Activated CD8-positive, alpha-beta memory T cell treated with anti-CD3 and anti-CD28 coated beads for 48 hours (primary cell): Measurements from ENCODE around the gene FOXE3.
"Not testable (repeated sequence)": the region's sequence is repeated elsewhere in the genome, so short reads cannot be mapped to it uniquely, and the experiment has no call there.

Experiments
- DNase-seq, 3 experiments: peaks; one replicate each; pipeline ENCODE4 v3.0.0-alpha.2; 2020; ENCODE audit warnings: low read depth in 2 of 3, low spot score in 2 of 3

Gene FOXE3

DNA sequence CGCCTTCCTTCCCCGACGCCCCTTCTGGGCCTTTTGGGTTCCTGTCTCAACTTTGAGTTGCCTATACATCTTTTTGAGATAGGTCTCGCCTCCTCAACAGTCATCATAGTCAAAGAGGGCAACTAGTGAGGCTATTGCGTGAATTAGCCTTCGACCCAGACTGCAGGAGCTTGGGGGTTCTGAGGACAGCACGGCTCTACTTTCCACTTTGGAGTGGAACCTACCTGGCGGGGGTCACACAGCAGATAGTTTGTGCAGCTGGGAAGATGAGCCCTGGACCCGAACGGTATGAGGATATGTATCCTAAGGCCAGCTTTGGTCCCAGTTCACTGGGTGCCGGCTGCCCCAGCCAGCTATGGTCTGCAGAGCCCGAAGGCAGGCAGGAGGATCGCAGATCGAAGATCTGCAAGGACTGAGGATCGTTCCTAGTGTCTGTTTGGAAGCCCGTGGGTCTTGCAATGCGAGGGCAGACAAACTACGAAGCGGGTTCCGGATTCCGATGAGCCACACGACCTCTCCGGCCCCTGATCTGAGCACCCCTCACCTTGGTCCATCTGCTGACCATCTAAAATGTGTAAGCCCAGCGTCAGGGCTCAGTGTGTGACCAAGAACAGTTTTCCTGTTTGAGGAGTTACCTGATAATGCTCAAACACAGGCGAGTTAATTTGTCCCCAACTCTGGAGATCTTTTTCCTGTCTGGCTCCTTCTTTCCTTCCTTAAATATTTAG is 29.9 kb downstream of the FOXE3 start:
- no peak for DNase-seq

DNA sequence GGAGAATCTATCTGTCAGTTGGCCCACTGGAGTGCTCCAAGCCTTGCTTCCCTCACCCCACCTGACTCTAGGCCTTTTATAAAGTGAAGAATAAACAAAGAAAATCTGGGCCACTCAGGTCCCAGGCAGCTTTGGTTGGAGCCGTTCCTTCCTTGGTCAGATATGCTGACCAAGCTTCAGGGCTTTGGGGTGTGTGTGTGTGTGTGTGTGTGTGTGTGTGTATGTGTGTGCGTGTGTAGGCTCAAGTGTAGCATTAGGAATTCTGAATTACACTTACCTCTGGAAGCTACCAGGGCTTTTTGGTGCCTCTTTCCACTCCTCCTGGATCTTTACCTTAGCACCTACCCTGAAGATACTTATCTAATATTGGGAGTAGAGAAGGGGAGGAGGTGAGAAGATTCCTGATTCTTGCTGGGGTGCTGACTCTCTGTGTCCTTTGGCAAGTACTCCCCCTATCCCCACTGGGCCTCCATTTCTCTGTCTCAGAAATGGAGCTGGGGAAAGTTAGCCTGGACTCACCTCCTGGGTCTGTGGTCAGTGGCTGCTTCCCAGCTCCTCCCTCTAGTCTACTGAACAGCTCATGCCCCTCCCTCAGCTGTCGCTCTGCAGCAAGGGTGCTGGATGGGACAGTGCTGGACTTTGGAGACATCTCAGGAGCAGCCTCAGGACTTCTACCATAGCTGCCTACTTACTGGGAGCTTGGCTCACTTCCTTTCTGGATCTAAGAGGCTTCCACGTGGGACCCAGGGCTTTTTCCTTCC is 32.6 kb downstream of the FOXE3 start:
- no peak for DNase-seq

DNA sequence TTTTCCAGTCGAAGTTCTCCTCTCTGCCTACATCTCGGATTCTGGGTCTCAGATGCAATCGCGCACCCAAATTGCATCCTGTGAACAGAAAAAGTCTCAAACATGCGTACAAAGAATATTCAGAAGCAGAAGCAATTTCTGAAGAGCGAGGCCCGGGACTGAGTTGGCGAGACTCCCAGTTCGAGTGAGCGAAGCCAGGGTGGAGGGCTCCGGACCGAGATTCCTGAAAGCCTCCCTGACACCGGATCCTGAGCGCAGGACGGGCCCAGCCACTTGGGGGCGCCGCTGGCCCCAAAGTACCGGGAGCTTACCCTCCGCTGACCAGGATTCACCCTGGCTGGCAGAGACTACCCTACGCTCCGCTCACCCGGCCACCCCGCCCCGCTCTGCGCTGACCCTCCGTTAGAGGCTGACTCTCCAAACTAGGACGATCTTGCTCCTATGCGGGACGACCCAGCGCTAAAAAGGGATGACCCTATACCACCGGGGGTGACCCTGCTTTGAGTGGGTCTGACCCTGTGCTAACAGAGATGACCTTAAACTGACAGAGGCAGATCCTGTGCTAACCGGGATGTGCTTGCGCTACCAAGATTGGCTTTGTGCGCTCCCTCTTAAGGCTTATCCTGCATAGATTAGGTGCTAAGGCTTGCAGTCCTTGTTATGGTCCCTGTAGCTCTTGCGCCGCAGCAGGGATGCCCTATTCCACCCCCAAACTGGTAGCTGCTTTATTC is 33.9 kb downstream of the FOXE3 start:
- no peak for DNase-seq

DNA sequence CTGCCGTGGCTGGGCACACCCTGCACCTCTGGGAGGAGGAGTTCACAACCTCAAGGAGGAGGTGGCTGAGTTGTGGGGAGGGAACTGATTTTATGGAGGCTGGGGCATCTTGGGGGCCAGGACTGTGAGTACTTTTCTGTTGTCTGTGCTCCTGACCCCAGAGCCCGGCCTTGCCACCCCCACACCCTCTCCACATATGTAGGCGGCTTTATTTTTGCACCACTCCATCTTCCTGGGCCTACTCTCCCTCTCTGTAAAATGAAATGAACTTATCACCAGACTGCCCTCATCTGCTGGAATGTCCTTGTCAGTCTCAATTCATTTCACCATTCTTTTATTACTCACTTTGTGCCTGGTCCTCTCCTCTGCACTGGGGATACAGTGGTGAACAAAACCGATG is 34.5 kb downstream of the FOXE3 start:
- no peak for DNase-seq

DNA sequence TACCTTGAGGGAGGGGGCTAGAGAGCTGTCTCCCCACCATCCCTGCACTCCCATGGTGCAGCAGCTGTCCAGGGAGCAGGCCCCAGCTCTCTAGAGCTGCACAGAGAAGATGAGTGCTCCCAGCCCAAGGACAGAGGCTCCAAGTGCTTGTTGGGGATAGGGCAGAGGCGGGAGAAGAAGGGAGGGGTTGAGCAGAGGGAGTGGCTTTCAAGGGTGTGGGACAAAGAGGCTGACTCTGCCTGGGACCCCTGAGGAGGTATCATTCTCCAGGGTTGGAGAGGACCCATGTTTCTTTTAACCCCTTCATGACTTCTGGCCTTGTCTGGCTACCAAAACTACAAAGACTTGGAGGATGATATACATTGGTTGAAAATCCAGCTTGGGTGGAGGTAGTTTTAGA is 36.3 kb downstream of the FOXE3 start:
- DNase-seq, result no peak

DNA sequence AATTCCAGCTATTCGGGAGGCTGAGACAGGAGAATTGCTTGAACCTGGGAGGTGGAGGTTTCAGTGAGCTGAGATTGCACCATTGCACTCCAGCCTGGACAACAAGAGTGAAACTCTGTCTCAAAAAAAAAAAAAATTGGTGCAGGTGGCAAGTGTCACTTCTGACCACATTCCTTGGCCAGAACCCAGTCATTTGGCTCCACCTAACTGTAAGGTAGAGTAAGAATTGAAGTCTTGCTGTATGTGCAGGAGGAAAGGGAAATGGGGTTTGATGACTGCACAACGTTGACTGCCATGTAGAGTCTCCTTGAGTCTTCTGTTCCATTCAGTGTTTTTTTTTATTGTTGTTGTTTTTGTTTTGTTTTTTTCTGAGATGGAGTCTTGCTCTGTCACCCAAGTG is 37.8 kb downstream of the FOXE3 start:
- DNase-seq, result not testable (repeated sequence)

DNA sequence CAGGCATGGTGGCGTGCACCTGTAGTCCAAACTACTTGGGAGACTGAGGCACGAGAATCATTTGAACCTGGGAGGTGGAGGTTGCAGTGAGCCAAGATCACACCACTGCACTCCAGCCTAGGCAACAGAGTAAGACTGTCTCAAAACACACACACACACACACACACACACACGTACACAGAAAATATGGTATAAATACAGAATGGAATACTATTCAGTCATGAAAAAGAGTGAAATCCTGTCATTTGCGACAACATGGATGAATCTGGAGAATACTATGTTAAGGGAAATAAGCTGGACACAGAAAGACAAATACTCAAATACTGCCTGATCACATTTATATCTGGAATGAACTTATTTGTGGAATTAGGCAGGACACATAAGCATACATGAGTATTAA is 40.2 kb downstream of the FOXE3 start:
- no peak for DNase-seq

DNA sequence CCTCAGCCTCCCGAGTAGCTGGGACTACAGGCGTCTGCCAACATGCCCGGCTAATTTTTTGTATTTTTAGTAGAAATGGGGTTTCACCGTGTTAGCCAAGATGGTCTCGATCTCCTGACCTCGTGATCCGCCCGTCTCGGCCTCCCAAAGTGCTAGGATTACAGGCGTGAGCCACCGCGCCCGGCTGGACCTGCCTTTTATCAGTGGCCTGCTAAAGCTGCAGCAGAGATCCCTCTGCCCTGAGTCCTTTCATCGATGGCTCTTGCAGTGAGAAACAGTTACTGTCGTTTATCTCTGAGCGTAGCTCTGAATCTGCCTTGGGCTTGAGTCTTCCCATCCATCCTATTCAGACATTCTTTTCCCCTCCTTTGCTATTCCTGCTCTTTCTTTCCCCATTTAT is 41.5 kb downstream of the FOXE3 start:
- DNase-seq, result not testable (repeated sequence)

DNA sequence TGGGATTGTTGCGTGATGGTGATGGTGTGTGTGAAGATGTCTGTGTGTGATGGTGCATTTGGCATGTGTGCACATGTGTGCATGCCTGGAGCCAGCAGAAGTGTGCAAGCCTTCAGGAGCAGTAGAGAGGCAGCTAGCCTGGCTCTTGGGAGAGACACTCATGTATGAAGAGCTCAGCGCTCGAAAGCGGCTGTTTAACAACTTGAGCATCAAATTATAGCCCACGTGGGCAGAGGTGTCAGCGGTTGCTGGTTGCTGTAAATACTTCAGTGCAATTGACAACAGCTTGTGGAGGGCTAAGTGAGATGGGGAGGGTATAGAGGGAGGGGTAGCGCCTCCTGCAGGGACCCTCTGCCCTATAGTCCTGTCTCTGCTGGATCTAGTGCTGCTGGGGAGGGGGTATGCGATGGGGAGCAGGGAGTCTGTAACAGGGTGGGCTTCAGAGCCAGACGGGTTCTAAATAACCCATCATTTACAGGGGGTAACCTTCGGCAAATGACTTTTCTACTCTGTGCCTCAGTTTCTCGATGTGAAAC is 43.2 kb downstream of the FOXE3 start:
- DNase-seq, result no peak

DNA sequence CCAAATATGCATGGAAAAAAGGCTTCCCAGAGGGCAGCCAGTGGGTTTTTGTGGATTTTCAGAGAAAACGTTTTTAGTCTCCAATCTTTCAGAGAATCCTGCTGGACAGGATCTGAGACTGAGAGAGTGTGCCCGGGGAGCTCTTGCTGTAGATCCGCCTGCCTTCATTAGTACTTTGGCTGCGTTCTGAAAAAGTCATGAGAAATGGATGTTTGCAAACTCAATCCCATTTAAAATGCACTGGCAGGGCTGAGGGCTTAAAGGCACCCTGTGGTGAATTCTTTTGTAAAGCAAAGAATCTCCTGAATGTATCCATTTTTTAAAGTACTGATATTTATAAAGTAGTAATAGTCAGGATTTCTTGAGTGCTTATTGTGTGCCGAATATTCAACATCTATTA is 44.0 kb downstream of the FOXE3 start:
- DNase-seq, result no peak

DNA sequence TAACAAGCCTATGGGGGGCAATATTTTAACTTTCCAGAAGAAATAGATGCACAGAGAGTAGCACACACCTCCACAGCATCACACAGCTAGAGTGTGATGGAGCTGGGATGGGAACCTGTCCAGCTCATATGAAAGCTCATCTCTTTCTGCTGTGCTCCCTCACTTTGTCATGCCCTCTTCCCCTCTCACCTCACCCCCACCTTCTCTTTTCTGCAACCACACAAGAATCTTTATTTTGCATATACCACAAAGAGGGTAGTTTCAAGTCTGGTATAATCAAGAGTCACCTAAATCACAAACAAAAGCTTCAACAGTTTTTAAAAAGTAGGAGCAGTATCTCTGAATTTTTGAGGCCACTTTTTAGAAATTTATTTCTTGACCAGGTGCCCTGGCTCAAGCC is 44.4 kb downstream of the FOXE3 start:
- DNase-seq, result no peak

DNA sequence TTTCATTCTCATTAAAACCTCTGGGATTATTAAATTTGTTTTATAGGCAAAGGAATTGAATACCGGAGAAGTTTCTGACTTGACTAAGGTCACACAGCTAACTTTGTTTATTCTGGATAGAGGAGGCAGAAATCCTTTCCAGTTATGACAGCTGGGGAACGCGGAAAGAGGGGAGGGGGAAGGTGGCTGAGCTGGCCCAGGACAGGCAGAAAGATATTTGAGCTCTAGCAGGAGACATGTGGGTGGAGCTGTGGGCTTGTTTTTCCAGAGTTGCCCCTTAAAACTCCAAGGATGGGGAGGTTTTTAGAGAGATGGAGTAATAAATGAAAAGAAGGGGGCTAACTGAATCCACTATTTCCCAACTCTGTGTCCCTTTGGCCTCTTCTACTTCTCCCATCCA is 49.5 kb downstream of the FOXE3 start:
- no peak for DNase-seq
